AG04450 (cell line): ENCODE data around the gene AFF3. TPM values are rescaled to one million over a fixed set of nuclear protein-coding genes. Genes with fewer than 3 reads are reported as not detected.

Source experiments
- CTCF ChIA-PET: fragments of 300-600, 350-600 bp; formaldehyde crosslinking; extraction: SDS; loops from one replicate; lab custom pipeline; 2022; ENCODE audit warnings: antibody characterized with exemption, inconsistent platforms; lab: Charles Lee
- POLR2A ChIA-PET: fragments of 350-600 bp; formaldehyde crosslinking; extraction: SDS; loops from one replicate; lab custom pipeline; 2021; ENCODE audit warnings: antibody characterized with exemption, inconsistent platforms; lab: Yijun Ruan, JAX
- DNase-seq: peaks from one replicate; pipeline ENCODE4 v3.0.0-alpha.2; 2011; ENCODE audit warnings: low read depth, low spot score
- H3K27ac ChIP-seq: one replicate; pipeline ENCODE4 v1.5.1; 2012; ENCODE audit warnings: low read depth, low read length, control low read depth
- H3K27me3 ChIP-seq: one replicate; pipeline ENCODE4 v1.6.0; 2012; ENCODE audit warnings: low read length; ENCODE audit not compliant: control insufficient read depth, insufficient read depth
- H3K4me3 ChIP-seq: 2 replicates; pipeline ENCODE4 v1.5.1; 2011; ENCODE audit warnings: mild to moderate bottlenecking, low read depth, low read length, control low read depth
- H3K9me3 ChIP-seq: 2 replicates; pipeline ENCODE4 v1.5.1; 2012; ENCODE audit warnings: low read length; ENCODE audit not compliant: control insufficient read depth, insufficient read depth
- polyA plus RNA-seq: library from polyadenylated mRNA; depleted of rRNA; stranded (reverse); fragments of >200 nt; gene quantifications from 2 replicates; pipeline ENCODE4 v1.2.3, GENCODE V29; 2011
- TF ChIP-seq, protein P1 (sequence below): IDR thresholded peaks from 2 replicates; pipeline ENCODE4 v1.5.1; 2011; ENCODE audit warnings: low read depth, low read length, control low read depth, inconsistent platforms

AFF3 gene
- polyA plus RNA-seq, 1 experiment, result 17.9 TPM

DNA sequence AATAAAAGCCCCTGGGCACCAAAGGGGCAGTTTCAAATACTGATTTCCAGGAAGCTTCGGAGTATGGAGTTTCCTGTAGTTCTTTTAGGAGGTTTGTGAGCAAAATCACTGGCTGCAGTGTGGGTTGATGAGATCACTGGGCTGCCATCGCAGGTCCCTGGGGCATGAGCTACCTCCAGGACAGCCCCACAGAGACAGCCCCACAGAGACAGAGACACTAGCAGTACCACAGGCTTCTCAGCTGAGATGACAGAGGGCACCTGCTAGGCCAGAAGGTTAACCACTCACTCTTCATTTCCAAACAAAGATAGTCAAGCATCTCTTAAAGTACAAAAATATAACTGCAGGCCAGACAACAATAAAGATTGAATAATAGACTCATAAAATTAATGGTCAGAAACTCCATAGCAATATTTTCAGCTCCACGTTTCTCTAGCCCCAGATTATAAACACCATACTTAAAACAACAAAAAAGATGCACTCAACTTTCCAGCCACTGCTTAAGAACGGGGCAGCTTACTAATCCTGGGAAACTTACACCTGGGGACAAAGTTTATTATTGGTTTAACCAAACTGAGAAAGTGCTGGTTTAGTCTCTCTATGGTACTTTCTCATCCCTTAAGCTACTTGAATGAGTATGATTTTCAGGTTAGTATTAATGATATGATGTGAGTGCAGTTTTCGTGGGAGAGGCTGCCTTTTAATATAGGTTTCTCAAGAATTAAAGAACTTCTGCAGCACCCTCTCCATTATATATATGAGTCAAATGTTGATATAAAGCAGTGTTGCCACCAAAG, 11.6 kb downstream of the AFF3 start:
- Histone ChIP-seq H3K27me3 (peaks cover 5% of the 10 kb centered on the region), H3K9me3 (no peaks in the 10 kb centered on the region), H3K27ac (no peak overlapping the region), H3K4me3 (no peak overlapping the region)
- TF ChIP-seq, protein P1, sequence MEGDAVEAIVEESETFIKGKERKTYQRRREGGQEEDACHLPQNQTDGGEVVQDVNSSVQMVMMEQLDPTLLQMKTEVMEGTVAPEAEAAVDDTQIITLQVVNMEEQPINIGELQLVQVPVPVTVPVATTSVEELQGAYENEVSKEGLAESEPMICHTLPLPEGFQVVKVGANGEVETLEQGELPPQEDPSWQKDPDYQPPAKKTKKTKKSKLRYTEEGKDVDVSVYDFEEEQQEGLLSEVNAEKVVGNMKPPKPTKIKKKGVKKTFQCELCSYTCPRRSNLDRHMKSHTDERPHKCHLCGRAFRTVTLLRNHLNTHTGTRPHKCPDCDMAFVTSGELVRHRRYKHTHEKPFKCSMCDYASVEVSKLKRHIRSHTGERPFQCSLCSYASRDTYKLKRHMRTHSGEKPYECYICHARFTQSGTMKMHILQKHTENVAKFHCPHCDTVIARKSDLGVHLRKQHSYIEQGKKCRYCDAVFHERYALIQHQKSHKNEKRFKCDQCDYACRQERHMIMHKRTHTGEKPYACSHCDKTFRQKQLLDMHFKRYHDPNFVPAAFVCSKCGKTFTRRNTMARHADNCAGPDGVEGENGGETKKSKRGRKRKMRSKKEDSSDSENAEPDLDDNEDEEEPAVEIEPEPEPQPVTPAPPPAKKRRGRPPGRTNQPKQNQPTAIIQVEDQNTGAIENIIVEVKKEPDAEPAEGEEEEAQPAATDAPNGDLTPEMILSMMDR, result no peak
- POLR2A ChIA-PET, result no interaction called here
- DNase-seq, result no peak
- CTCF ChIA-PET, result interaction anchor here (1.1 kb wide), 1 partner anchor 132 kb away, joined by 3 read pairs; no protein-coding TSS in a partner anchor

DNA sequence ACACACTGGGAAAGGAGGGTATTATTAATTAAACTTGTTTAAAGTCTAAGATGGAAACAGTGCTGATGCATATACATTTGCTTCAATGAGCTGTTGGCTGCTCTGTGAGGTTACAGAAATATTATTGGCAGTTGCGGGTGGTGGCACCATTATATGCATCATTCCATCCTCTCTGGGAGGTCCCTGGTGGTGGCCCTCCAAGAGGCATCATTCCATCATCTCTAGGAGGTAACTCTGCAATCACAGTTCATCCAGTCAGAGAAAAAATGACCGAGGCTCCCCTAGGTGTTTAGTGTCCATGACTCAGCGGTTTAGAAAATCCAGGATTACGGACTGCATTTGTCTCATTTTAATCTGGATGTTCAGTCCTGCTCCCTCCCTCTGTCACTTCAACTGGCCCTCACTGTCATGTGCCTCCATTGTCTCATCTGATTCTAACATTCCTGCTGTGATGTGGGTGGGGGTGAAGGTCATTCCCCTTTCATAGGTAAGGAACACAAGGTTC, 15.4 kb downstream of the AFF3 start:
- Histone ChIP-seq H3K27ac (no peak overlapping the region), H3K27me3 (no peaks in the 10 kb centered on the region), H3K4me3 (no peak overlapping the region), H3K9me3 (no peaks in the 10 kb centered on the region)
- no peak for DNase-seq
- ChIA-PET POLR2A (no interaction called here), CTCF (no interaction called here)
- TF ChIP-seq, protein P1, result no peak

DNA sequence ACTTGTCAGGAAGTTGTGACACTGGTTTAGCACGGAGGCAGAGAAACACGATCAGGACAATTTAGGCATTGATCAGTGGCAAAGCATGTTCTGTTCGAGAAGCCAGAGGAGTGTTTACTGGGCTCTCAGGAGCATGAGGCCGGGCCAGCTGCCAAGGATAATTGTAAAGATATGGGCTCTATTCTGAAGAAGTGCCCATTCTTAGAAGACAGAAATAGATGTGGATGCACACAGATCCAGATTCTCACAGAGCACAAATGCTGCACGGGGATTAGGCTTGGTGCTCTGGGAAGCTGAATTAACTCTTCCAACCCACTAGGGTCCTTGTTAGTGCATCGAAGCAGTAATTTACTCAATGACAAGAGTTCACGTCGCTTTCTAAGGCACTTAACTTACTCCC, 16.2 kb downstream of the AFF3 start:
- DNase-seq, result no peak
- POLR2A ChIA-PET, result no interaction called here
- Histone ChIP-seq H3K27me3 (no peaks in the 10 kb centered on the region), H3K4me3 (no peak overlapping the region), H3K27ac (no peak overlapping the region), H3K9me3 (no peaks in the 10 kb centered on the region)
- TF ChIP-seq, protein P1, result no peak
- CTCF ChIA-PET, result no interaction called here

DNA sequence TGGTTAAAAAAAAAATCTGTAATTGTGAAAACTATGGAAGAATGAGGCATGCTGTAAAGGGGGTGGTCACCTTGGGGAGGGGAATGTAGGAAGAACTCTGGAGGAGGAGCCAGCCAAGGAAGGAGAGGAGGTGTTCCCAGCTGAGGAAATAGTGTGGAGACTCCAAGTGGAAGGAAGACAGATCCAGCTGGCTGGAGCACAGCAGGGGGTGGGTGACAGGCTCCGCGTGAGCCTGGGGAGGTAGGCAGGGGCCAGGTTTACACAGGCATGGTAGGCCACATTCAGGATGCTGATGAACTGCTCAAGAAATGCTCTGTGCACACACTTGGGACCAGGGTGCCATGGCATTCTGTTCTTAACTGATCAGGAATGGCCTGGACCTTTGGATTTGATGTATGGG, 16.8 kb downstream of the AFF3 start:
- TF ChIP-seq, protein P1, result no peak
- POLR2A ChIA-PET, result no interaction called here
- no peak for DNase-seq
- Histone ChIP-seq H3K4me3 (no peak overlapping the region), H3K27ac (no peak overlapping the region), H3K9me3 (no peaks in the 10 kb centered on the region), H3K27me3 (no peaks in the 10 kb centered on the region)
- CTCF ChIA-PET, result no interaction called here

DNA sequence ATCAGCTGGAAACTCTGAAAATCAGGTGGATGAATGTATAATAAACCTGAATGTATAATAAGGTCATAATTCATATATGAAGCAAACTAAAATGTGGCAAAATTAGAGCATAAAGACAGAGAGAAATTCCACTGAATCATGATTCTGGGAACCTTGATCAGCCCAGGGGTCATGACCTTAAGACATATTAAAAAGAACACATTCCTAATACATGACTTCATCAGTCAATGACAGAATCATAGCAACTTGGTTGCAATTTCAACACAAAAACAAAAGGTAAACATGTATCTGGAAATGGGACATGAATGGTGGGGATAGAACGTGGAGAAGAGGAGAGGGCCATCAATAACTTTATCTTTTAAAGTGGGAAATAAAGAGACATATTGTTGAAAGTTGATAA, 17.6 kb downstream of the AFF3 start:
- POLR2A ChIA-PET, result no interaction called here

More for the DNA sequence above, 17.6 kb downstream of the AFF3 start:
- CTCF ChIA-PET, result no interaction called here
- Histone ChIP-seq H3K4me3 (no peak overlapping the region), H3K27me3 (no peaks in the 10 kb centered on the region), H3K9me3 (no peaks in the 10 kb centered on the region), H3K27ac (no peak overlapping the region)
- no peak for DNase-seq
- TF ChIP-seq, protein P1, result no peak
